Measurements from ENCODE around the gene NACC2.

The NACC2 gene

DNA sequence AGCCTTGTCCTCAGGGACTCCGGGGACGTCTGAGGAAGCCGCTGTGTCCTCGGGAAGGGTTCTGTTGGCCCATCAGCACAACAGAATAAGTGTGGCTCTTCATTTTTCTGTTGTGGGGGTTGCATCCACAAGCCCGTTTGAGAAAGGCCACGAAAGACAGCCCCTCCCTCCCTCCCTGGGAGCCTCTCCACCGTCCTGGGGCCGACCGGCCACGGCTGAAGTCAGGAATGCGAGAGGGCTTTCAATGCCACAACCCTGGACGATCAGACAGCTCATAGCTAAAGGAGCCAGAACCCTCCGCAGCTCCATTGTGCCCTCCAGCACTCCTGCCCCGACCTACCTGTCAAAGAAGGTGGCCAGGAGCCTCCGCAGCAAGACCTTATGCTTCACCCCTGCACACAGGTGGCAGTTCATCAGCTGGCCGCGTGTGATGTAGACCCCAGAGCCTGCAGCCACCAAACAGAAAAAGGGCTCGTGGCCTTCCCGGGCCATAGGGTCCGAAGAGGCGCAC is 81.5 kb downstream of the NACC2 start:
- DNase-seq (ENCODE audit: low read depth in 1 of 2, low spot score in 1 of 2): no peak

DNA sequence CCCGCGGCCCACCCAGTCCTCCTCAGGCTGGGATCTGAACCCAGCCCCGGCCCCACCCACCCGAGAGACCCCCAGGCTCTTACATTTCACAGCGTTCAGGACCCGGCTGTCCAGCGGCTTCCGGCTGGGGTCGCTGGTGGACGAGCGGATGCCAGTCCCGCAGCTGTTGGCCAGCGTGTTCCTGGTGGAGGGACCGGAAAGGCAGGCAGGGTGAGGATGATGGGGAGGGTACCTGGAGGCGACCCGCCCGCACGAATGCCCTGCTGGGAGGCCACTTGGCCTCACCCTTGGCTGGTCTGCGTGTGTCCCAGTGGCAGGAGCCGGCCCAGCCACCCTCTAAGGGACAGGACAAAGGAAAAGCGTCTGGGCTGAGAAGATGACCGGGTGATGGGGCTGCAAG is 82.0 kb downstream of the NACC2 start:
- no peak for DNase-seq (ENCODE audit: low read depth in 1 of 2, low spot score in 1 of 2)

DNA sequence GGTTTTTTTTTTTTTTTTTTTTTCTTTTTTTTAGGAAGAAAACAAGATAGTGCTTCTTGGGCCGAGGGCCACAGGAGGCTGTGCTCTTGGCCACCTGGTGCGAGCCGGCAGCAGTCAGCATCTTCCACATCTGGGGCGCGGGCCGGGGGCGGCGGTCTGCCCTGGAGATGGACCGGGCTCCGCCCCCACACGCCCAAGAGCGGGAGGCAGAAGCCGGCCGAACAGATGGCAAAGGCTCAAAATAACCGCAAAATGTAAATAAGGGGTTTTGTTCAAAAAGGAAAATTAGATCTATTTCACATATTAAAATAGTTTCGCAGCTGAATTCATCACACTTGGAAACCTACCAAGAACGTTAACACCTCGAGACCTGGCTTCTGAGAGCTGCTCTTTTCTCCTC is 82.4 kb downstream of the NACC2 start:
- no peak for DNase-seq (ENCODE audit: low read depth in 1 of 2, low spot score in 1 of 2)

DNA sequence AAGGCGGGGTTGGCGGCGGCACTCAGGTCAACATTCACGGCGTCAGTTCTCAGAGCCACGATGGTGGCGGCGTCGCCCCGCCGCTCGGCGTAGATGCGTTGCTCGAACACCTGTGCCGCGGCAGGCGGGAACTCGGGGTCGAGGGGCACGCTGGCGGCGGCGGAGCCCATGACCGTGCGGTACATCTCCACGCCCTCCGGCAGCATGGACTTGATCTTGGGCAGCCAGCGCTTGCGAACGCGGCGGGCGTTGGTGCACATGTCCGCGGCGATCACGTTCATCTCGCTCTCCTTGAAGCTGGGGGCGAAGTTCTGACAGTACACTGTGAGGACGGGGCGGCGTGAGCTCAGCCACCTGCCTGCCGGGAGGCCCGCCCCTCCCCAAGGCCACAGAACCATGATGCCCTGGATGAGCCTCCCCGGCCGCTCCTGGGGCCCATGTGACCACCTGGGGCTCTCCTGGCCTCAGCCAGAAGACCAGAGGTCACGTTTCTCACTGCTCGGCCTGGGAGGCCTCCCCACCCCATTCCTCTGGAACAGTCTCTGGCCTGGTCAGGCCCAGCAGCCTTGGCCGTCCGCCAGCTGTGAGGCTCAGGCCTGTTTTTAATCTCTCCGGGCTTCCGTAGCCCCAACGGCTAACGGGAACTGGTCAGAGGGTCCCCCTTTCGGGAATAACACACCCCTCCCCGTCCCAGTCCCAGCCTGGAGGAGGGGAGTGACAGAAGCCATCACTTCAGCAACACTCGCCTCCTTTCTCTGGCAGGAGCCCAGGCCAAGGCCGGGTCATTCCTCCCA is 83.2 kb downstream of the NACC2 start:
- DNase-seq (ENCODE audit: low read depth in 1 of 2, low spot score in 1 of 2): no peak

- no peak for DNase-seq (ENCODE audit: low read depth in 1 of 2, low spot score in 1 of 2)
Measured at GRCh38 chr9:136011376-136011702, 83.8 kb downstream of the NACC2 start.

- no peak for DNase-seq (ENCODE audit: low read depth in 1 of 2, low spot score in 1 of 2)
Measured at GRCh38 chr9:136010615-136011361, 84.3 kb downstream of the NACC2 start.

DNA sequence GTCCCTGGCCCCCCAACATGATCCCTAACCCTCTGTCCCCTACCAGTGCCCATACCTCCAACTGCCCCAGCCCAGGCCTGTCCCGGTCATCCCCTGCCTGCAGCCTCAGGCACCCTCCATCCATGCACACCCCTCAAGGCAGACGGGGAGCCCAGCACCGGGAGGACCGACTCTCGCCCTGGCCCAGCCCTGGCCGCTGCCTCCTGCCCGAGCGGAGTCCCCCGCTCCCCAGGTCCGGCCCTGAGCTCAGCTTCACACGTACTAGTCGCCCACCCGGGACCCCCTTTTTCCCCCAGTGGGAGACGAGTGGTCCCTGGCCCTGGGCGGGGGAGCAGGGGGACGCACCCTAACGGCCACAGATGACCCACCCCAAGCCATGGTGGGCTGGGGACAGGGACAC is 84.9 kb downstream of the NACC2 start:
- no peak for DNase-seq (ENCODE audit: low read depth in 1 of 2, low spot score in 1 of 2)

GRCh38 chr9:136009516-136009915 is 85.6 kb downstream of the NACC2 start:
- no peak for DNase-seq (ENCODE audit: low read depth in 1 of 2, low spot score in 1 of 2)

DNA sequence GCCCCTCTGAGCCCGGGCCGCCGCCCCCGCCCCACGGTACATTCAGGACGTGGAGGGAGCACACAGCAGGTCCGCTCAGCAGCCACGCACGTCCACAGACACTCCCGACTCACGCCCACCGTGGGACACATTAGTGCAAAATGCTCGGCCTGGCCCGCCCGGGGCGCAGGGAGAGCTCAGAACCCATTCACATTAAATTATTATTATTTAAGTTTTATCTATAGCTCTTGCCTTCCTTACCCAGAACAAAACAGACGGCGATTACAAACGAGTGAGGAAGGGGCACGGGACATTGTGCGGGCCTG is 86.4 kb downstream of the NACC2 start:
- DNase-seq (ENCODE audit: low read depth in 1 of 2, low spot score in 1 of 2): no peak

- DNase-seq (ENCODE audit: low read depth in 1 of 2, low spot score in 1 of 2): no peak
Measured at GRCh38 chr9:136007934-136008692, 87.0 kb downstream of the NACC2 start.

GRCh38 chr9:136007276-136007933 is 87.7 kb downstream of the NACC2 start:
- no peak for DNase-seq (ENCODE audit: low read depth in 1 of 2, low spot score in 1 of 2)

GRCh38 chr9:136006169-136006568 is 88.9 kb downstream of the NACC2 start:
- no peak for DNase-seq (ENCODE audit: low read depth in 1 of 2, low spot score in 1 of 2)

DNA sequence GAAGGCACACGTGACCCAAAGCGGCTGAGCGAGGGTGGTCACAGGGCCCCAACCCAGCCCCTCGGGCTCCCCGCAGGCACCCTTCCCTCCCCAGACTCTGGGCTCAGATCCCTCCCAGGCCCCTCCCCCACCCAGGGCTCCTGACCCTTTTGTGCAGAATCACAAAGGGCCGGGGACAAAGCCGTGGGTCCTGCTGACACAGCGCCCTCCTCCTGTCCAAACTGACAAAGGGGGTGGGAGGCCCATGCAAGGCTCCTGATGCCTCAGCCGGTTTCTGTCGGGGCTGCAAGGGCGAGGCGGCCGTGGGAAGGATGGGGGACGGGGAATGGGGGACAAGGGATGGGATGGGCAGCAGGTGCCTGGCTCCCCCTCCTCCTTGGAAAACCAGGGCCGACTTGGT is 90.4 kb downstream of the NACC2 start:
- DNase-seq (ENCODE audit: low read depth in 1 of 2, low spot score in 1 of 2): no peak

DNA sequence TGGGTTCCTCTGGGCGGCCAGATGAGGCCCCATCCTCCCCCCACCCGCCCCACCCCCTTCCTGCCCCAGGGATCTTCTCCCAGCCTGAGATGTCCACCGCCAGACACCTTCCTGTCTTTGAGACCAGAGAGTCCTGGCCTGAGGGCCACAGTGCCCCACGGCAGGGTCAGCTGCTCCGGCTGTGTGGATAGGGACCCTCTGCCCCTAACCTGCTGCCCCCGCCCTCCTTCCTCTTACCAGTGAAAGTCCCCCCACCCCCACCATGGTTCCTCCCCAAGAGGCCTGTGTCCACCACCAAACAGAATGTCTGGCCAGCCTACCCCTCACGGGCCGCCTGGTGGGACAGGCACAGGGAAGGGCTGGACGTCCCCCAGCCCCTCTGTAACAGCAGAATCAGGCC is 90.9 kb downstream of the NACC2 start:
- no peak for DNase-seq (ENCODE audit: low read depth in 1 of 2, low spot score in 1 of 2)

- no peak for DNase-seq (ENCODE audit: low read depth in 1 of 2, low spot score in 1 of 2)
Measured at GRCh38 chr9:136003411-136004218, 91.5 kb downstream of the NACC2 start.

DNA sequence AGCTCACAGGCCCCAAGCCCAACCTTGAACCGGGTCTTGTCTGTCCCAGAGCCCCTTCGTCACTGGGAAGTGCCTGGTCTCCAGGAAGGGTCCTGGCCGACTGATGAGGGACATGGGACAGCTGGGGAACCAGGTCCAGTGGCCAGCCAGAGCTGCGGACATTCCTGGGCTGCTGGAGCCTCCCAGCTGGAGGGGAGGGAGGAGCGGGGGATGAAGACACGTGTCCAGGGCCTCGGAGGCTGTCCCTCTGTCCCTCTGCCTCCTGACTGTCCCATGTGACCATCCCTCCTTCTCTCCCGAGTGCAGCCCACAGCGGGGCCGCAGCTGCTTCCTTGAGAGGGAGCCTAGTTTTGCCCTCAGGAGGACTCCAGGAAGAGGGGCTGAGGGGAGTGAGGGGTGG is 92.2 kb downstream of the NACC2 start:
- DNase-seq (ENCODE audit: low read depth in 1 of 2, low spot score in 1 of 2): no peak

DNA sequence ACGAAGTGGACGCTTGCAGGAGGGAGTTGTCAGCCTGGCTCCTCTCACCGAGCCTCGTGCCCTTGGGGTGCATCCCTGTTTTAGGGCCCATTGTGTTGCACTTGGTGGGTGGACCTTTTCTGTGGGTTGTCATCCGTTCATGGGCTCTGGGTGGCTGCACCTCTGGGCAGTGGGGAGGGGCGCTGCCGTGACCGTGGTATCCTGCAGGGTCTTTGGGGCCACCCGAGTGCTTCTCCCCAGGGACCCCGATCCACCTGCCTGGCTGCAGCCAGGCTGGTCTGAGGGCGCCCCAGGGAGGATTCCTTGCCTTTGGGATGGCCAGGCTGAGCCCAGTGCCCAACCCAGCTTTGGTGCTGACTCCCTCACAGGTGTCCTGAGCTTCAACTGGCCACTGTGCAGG is 92.9 kb downstream of the NACC2 start:
- DNase-seq (ENCODE audit: low read depth in 1 of 2, low spot score in 1 of 2): no peak

- no peak for DNase-seq (ENCODE audit: low read depth in 1 of 2, low spot score in 1 of 2)
Measured at GRCh38 chr9:136001231-136001630, 93.9 kb downstream of the NACC2 start.

DNA sequence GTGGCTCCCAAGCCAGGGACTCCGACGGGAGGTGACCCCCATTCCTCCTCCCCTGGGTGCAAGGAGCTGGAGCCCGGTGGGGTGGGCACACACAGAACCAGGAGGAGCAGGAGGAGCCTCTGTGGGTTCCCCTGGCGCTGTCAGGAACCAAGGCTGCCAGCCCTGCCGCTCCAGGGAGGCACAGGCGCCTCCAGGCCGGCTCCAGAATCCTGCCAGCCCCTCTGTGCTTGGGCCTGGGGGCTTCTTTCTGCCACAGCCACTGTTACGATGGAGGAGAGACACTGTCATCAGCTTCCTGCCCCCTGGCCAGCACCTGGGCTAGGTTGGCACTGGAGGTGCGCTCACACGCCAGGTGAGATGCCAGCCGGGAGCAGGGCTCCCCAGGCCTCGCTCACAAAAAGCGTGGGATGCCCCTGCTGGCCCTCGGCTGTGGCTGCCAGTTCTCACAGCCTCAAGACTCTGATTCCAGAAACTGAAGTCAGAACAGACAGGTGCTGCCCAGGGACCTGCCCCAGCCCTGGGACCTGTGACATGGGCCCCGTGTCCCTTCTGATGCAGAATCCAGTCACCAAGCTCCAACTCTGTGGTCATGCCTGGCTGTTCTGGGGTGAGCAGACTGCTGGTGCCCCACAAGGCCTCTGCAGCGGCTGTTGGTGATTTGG is 96.5 kb downstream of the NACC2 start:
- no peak for DNase-seq (ENCODE audit: low read depth in 1 of 2, low spot score in 1 of 2)

- DNase-seq (ENCODE audit: low read depth in 1 of 2, low spot score in 1 of 2): no peak
Measured at GRCh38 chr9:135998016-135998380, 97.1 kb downstream of the NACC2 start.

Data from stimulated activated CD4-positive, alpha-beta T cell treated with anti-CD3 and anti-CD28 coated beads, Interleukin-15, amount 100 ng/mL, for 1 hour (primary cell).